GM23338 (cell line): ENCODE data around the gene GABARAPL1. TPM values are rescaled to one million over a fixed set of nuclear protein-coding genes. Genes with fewer than 3 reads are reported as not detected.

Experiments
- ATAC-seq: fragments of 200-7000 bp; cut with Tn5 transposase; 3 replicates; pipeline ENCODE4 v1.9.1; 2020
- DNase-seq: peaks from one replicate; pipeline ENCODE4 v3.0.0-alpha.2; 2015; ENCODE audit warnings: low spot score
- H2AFZ ChIP-seq: fragments of 200-600 bp; sonication (generic); 2 replicates; pipeline ENCODE4 v1.8.0; 2016; ENCODE audit warnings: antibody characterized with exemption, mild to moderate bottlenecking, moderate library complexity
- H3F3A ChIP-seq: fragments of 200-600 bp; sonication (generic); replicated peaks from 2 replicates; pipeline ENCODE4 v1.8.0; 2017; ENCODE audit warnings: antibody characterized with exemption, mixed run types, low read depth
- H3K27ac ChIP-seq: fragments of 200-600 bp; sonication (generic); 2 replicates; pipeline ENCODE4 v1.6.1; 2016; ENCODE audit warnings: low read depth
- H3K27me3 ChIP-seq: fragments of 200-600 bp; sonication (generic); 2 replicates; pipeline ENCODE4 v1.8.0; 2016; ENCODE audit warnings: mild to moderate bottlenecking, mixed run types, moderate library complexity; ENCODE audit not compliant: insufficient read depth
- H3K36me3 ChIP-seq: fragments of 200-600 bp; sonication (generic); 2 replicates; pipeline ENCODE4 v1.8.0; 2016; ENCODE audit warnings: mild to moderate bottlenecking; ENCODE audit not compliant: insufficient read depth
- H3K4me1 ChIP-seq: fragments of 200-600 bp; sonication (generic); 2 replicates; pipeline ENCODE4 v1.8.0; 2016; ENCODE audit warnings: mild to moderate bottlenecking, moderate library complexity; ENCODE audit not compliant: insufficient read depth
- H3K4me2 ChIP-seq: fragments of 200-600 bp; sonication (generic); 2 replicates; pipeline ENCODE4 v1.7.1; 2017; ENCODE audit warnings: mixed run types
- H3K4me3 ChIP-seq: fragments of 200-600 bp; sonication (generic); 2 replicates; pipeline ENCODE4 v1.6.1; 2016; ENCODE audit warnings: mixed run types
- H3K79me2 ChIP-seq: fragments of 200-600 bp; sonication (generic); replicated peaks from 2 replicates; pipeline ENCODE4 v1.8.0; 2017; ENCODE audit warnings: mild to moderate bottlenecking; ENCODE audit not compliant: insufficient read depth
- H3K9me2 ChIP-seq: fragments of 200-600 bp; sonication (generic); 2 replicates; pipeline ENCODE4 v1.8.0; 2017; ENCODE audit not compliant: insufficient read depth
- H4K20me1 ChIP-seq: fragments of 200-600 bp; sonication (generic); replicated peaks from 2 replicates; pipeline ENCODE4 v1.8.0; 2017; ENCODE audit warnings: mild to moderate bottlenecking; ENCODE audit not compliant: insufficient read depth
- H3K27ac Mint-ChIP-seq: 2 replicates; pipeline ENCODE4 v1.8.0; 2020; ENCODE audit warnings: inconsistent platforms, mild to moderate bottlenecking, moderate library complexity, mixed read lengths
- H3K27me3 Mint-ChIP-seq: 3 replicates; pipeline ENCODE4 v1.8.0; 2022; ENCODE audit warnings: low read depth, mild to moderate bottlenecking, moderate library complexity, mixed read lengths, inconsistent platforms; ENCODE audit not compliant: insufficient read depth, poor library complexity
- H3K36me3 Mint-ChIP-seq: 3 replicates; pipeline ENCODE4 v1.8.0; 2021; ENCODE audit warnings: low read depth, mild to moderate bottlenecking, inconsistent platforms, moderate library complexity, mixed read lengths
- H3K4me1 Mint-ChIP-seq: 3 replicates; pipeline ENCODE4 v1.8.0; 2020; ENCODE audit warnings: mild to moderate bottlenecking, inconsistent platforms, mixed read lengths
- H3K4me3 Mint-ChIP-seq: 3 replicates; pipeline ENCODE4 v1.8.0; 2021; ENCODE audit warnings: moderate library complexity, mild to moderate bottlenecking, inconsistent platforms, mixed read lengths
- H3K9me3 Mint-ChIP-seq: 3 replicates; pipeline ENCODE4 v1.8.0; 2020; ENCODE audit warnings: moderate library complexity, mild to moderate bottlenecking, inconsistent platforms, mixed read lengths
- EZH2 ChIP-seq: fragments of 200-600 bp; sonication (generic); IDR thresholded peaks from one replicate; pipeline ENCODE4 v1.8.0; 2017; ENCODE audit warnings: antibody characterized with exemption, mild to moderate bottlenecking, low read depth; ENCODE audit not compliant: unreplicated experiment
- JUNB ChIP-seq: IDR thresholded peaks from one replicate; pipeline ENCODE4 v1.6.1; 2016; ENCODE audit warnings: antibody characterized with exemption; ENCODE audit not compliant: unreplicated experiment
- POLR2AphosphoS5 ChIP-seq: IDR thresholded peaks from 2 replicates; pipeline ENCODE4 v1.6.1; 2016; ENCODE audit warnings: antibody characterized with exemption, low read depth
- REST ChIP-seq: IDR thresholded peaks from one replicate; pipeline ENCODE4 v1.6.1; 2018; ENCODE audit warnings: antibody characterized with exemption; ENCODE audit not compliant: unreplicated experiment
- STAT1 ChIP-seq: IDR thresholded peaks from one replicate; pipeline ENCODE4 v1.6.1; 2016; ENCODE audit warnings: antibody characterized with exemption; ENCODE audit not compliant: unreplicated experiment
- ZNF114 ChIP-seq: fragments of 250-450 bp; sonication (Bioruptor Pico); IDR thresholded peaks from 2 replicates; pipeline ENCODE4 v1.5.0; 2020; ENCODE audit warnings: mild to moderate bottlenecking, moderate library complexity
- ZNF331 ChIP-seq: fragments of 250-450 bp; sonication (Bioruptor Pico); IDR thresholded peaks from 2 replicates; pipeline ENCODE4 v1.5.0; 2020; ENCODE audit warnings: low read depth, mild to moderate bottlenecking, moderate library complexity
- ZNF462 ChIP-seq: fragments of 250-450 bp; sonication (Bioruptor Pico); IDR thresholded peaks from 2 replicates; pipeline ENCODE4 v1.5.0; 2020; ENCODE audit warnings: mild to moderate bottlenecking, moderate library complexity
- polyA plus RNA-seq: library from polyadenylated mRNA; unstranded; fragments of >200 nt; fragmentation: Nextera tagmentation; extraction: Ambion mirVana; gene quantifications from 2 replicates; pipeline ENCODE4 v1.2.1, GENCODE V29; 2016
- total RNA-seq: library from RNA; depleted of rRNA; stranded (reverse); fragments of >200 nt; shearing (Covaris generic); gene quantifications from 2 replicates; pipeline ENCODE4 v1.2.3, GENCODE V29; 2014
- TF ChIP-seq, protein P1 (sequence below): IDR thresholded peaks from 2 replicates; pipeline ENCODE4 v1.6.1; 2016; ENCODE audit warnings: antibody characterized with exemption

GABARAPL1 gene
- total and polyA plus RNA-seq, 2 experiments from 2014 or later, result 35.7 to 77.8 TPM

DNA sequence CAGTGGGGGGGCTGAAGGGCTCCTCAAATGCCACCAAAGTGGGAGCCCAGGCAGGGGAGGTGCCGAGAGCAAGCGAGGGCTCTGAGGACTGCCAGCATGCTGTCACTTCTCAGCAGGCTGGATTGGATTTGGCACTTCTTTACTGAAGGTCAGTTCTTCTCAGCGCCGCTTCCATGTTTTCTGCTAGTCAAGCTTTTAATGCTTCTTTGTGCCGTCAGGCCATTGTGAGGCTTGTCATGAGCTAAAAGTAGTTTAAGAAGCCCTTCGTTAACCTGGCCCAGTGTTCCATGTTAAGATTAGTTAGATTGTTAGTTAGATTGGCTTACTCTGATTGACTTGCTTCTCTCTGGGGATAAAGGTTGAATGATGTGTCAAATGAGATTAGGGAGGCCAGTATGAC, 13.4 kb downstream of the GABARAPL1 start (continued):
- TF ChIP-seq ZNF462 (CRISPR knock-in tag) (no peak), ZNF114 (CRISPR knock-in tag) (no peak), POLR2AphosphoS5 (no peak)
- TF ChIP-seq, protein P1, sequence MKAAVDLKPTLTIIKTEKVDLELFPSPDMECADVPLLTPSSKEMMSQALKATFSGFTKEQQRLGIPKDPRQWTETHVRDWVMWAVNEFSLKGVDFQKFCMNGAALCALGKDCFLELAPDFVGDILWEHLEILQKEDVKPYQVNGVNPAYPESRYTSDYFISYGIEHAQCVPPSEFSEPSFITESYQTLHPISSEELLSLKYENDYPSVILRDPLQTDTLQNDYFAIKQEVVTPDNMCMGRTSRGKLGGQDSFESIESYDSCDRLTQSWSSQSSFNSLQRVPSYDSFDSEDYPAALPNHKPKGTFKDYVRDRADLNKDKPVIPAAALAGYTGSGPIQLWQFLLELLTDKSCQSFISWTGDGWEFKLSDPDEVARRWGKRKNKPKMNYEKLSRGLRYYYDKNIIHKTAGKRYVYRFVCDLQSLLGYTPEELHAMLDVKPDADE, result no peak

- H3K79me2 ChIP-seq, result no peaks in the 10 kb centered on the region
- H3K36me3 ChIP-seq, result peaks cover 2% of the 10 kb centered on the region
- no peak for TF ChIP-seq ZNF114 (CRISPR knock-in tag)
- no peak for TF ChIP-seq JUNB
- no peak for TF ChIP-seq POLR2AphosphoS5
- TF ChIP-seq, protein P1, result no peak
- no peak for TF ChIP-seq REST
- no peak for TF ChIP-seq EZH2
- no peak for TF ChIP-seq ZNF331 (CRISPR knock-in tag)
- no peak for TF ChIP-seq STAT1
- H2AFZ ChIP-seq, result no peak overlapping the region
- ATAC-seq, result no peak
- H3F3A ChIP-seq, result no peaks in the 10 kb centered on the region
- H4K20me1 ChIP-seq, result no peaks in the 10 kb centered on the region
- H3K4me1 Mint-ChIP-seq, result no peaks in the 10 kb centered on the region; the same call in 2 of the 3 replicates
- H3K27me3 ChIP-seq, result no peaks in the 10 kb centered on the region
- H3K9me3 Mint-ChIP-seq, result no peaks in the 10 kb centered on the region
- H3K9me2 ChIP-seq, result no peaks in the 10 kb centered on the region
- no peak overlapping the region for H3K4me2 ChIP-seq
- H3K27ac Mint-ChIP-seq, result no peak overlapping the region
- no peaks in the 10 kb centered on the region for H3K4me1 ChIP-seq
- no peaks in the 10 kb centered on the region for H3K27me3 Mint-ChIP-seq
- DNase-seq, result no peak
- H3K4me3 Mint-ChIP-seq, result no peak overlapping the region
- no peak overlapping the region for H3K27ac ChIP-seq
- H3K36me3 Mint-ChIP-seq, result peaks cover 36% of the 10 kb centered on the region
- H3K4me3 ChIP-seq, result no peak overlapping the region
Observed at GRCh38 chr12:10226731-10227130, 14.1 kb downstream of the GABARAPL1 start.
